HL-60/S4 (cell line): ENCODE measurements around the gene SEMA4C.

ENCODE experiments used
- in situ Hi-C: fragments of 300-500 bp; cut with MboI; formaldehyde crosslinking; loops from 2 replicates; pipeline ENCODE4 v1.14.3; 2022; ENCODE audit warnings: low sequenced_read_pairs

The SEMA4C gene

GRCh38 chr2:96881349-96882195 lies 11.7 kb upstream of the SEMA4C start:
- in situ Hi-C loops = no loop called here

- in situ Hi-C loops = no loop called here
These were observed 11.0 kb upstream of the SEMA4C start for GRCh38 chr2:96880891-96881273.

DNA sequence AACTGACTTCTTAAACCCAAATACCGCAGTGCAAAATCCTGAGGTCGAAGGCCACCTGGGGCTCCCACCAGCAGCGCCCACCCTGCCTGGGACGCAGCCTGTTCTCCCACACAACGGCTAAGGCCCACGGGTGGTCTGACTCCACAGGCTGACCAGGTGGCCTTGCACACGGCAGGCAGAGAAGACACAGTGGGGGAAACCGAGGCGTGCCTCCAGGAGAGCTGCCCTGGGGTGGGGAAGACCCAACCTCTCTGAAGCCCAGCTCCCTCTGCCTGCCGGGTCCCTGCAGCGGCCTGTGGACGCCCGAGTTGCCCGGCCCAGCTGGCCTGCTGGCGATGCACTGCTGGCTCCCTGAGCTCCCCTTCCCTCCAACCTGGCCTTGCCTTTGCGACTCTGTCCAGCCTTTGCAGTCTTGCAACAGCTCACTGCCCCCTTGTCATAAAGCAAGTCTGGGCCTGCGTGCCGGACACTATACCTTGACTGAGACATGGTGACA lies 9.7 kb upstream of the SEMA4C start:
- in situ Hi-C loops = no loop called here

DNA sequence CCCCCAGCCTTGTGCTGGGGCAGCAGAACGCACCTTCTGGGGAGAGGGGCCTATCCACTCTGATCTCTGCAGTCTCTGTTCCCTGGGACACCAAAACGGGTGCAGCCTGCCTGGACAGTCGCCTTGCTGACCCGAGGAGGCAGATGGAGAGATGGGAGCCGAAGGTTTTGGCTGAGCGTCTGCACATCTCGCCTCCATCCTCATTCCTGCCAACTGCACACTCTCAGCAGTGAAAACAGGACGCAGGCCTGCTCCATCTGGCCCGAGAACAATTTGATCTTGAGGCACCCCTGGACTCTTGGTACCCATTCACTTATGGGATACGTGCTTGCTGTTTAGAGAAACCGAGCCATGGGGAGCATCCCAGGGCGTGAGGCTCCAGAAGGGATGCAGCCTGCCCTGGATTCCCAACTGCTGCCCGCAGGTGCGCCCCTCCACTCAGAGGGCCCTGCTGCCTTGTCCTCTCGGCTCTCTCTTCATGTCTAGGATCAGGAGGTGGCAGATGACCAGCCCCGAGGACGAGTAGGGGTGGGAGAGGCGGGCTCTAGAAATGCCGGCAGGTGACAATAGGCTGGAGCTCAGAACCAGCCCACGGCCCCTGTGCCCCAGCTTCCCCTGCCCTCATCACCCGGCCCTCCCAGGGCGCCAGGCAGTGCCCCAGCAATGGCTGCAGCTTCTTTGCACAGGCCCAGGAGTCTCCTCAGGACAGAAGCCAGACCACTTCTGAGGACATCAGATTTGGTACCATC lies 9.1 kb upstream of the SEMA4C start:
- in situ Hi-C loops = no loop called here

DNA sequence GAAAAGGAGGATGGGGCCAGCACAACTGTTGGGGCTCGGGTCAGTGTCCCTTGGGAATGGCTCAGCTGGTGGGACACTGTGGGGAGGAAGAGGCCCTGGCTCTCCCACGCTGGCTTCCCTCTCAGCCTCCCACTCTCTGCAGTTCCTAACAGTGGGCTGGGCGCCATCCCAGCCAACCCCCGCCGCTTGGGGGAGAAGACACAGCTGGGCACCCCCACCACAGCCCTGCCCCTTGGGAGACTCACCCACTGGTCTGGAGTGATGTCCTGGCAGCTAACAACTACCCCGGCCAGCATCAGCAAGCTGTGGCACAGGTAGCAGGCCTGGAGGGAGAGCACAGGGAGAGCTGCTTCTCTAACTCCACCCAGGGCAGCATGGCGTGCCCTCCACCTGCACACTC lies 8.3 kb upstream of the SEMA4C start:
- in situ Hi-C loops = no loop called here

- in situ Hi-C loops = no loop called here
These were observed 7.8 kb upstream of the SEMA4C start for GRCh38 chr2:96877631-96878092.

DNA sequence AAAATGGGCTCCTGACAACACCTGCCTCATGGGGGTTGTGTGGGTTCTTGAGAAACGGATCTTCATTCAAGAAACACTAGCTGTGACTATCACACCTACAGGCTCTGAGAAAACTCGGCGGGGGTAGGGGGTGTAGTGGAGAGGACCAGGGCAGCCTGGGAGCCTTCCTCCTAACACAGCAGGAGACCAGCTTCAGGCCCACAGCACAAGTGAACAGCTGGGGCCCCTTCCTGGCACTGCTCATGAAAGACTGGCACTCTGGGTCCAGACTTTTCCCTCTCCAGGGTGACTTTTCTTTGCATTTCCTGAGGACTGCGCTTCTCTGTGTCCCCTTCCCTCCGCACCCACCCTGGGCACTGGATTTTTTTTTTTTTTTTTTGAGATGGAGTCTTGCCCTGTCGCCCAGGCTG lies 7.2 kb upstream of the SEMA4C start:
- in situ Hi-C loops = no loop called here

- in situ Hi-C loops = no loop called here
These were observed 6.6 kb upstream of the SEMA4C start for GRCh38 chr2:96876269-96877041.

GRCh38 chr2:96875498-96876268 lies 5.8 kb upstream of the SEMA4C start:
- in situ Hi-C loops = no loop called here

DNA sequence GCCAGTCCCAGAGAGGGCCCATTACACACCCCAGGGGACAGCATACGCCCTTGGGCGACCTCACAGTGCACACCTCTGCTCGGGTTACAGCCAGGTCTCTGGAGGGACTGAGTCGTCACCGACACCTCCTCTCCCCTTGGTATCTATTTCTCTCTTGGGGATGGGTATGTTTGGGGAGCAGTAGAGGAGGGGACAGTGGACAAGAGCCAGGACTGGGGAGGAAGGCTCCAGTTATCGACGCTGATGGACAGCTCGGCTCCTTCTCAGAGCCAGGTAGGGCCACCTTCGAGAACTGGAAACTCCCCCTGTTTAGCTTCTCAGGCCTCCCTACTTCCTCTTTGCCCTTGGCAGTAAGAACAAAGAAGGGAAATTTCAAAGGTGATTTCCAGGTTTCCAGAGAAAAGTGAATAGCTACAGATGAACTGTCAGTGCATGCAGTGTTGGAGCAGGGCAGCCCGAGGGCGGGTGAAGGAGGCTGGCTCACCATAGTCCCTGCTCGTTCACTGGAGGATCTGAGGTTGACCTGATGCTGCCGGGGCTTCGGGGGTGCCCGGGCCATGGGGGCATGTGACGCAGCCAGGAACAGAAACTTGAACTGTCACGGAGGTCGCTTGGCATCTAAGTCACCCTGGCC lies 4.4 kb upstream of the SEMA4C start:
- in situ Hi-C loops = loop anchor here (25.0 kb wide), 1 partner anchor 238 kb away; the partner anchor contains the start of gene ANKRD36

GRCh38 chr2:96873651-96874096 lies 3.8 kb upstream of the SEMA4C start:
- in situ Hi-C loops = loop anchor here (25.0 kb wide), 1 partner anchor 239 kb away; the partner anchor contains the start of gene ANKRD36

- in situ Hi-C loops = loop anchor here (25.0 kb wide), 1 partner anchor 240 kb away; the partner anchor contains the start of gene ANKRD36
These were observed 2.9 kb upstream of the SEMA4C start for GRCh38 chr2:96872591-96873349.

DNA sequence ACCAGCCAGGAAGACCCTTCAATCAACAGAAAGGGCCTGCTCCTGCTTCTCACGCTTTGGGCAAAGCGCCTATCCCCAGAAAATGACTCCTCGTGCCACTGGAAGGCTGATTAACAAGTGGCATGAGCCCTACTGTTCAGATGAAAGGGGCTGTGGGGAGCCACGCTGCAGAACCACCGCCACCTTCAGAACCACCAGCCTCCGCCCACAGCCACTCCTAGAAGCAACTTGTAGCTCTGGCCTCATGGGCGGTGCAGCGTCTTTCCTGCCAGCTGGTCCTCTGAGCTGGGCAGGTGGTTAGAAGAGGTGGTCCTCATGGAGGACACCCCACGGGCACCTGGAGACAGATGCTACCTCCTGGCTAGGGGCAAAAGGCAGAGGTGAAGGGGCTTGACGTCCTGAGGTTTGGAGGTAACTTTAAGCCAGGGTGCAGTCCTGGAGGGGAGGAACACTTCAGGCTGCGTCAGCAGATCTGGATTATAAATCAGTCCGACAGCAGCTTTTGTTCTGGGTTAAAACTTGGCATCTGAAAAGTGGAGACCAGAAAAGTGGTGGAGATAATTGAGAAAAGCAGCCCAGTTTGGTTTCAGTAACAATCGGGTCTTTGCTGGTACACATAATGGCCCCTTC lies 861 bp upstream of the SEMA4C start:
- in situ Hi-C loops = loop anchor here (25.0 kb wide), 1 partner anchor 242 kb away; the partner anchor contains the start of gene ANKRD36

GRCh38 chr2:96869281-96869821 lies 529 bp downstream of the SEMA4C start:
- in situ Hi-C loops = loop anchor here (25.0 kb wide), 1 partner anchor 243 kb away; the partner anchor contains the start of gene ANKRD36

DNA sequence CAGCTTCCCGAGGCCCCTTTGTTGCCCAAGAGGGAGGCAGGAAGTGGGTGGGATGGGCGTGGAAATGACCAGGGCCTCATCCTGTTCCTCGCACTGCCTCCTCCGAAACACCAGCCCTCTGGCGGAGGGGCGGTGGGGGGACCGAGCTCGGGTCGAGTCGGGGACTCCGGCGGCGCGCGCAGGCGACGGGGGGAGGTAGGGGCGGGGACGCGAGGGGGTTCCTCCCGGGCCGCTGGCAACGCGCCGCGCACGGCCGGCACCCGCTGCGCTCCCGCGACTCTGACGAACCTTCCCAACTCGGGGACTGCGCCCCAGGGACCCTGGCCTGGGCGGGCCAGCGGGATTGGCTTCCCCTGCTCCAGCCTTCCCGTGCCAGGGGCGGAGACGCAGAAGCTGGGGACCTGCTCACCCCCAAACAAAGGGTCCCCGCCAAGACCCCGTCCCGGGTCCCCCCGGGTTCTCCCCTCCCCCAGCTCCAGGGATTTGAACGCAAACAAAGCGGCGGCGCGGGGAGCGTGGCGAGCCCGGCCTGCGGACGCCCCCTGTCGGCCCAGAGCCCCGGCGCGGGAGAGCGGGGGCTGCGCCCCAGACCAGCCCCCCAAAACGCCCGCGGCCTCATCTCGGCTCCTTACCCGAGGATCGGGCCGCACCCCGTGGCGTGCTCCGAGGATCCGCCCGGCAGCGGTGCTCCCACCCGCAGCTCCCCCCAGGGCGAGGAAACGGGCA lies 1.2 kb downstream of the SEMA4C start:
- in situ Hi-C loops = loop anchor here (25.0 kb wide), 1 partner anchor 244 kb away; the partner anchor contains the start of gene ANKRD36

DNA sequence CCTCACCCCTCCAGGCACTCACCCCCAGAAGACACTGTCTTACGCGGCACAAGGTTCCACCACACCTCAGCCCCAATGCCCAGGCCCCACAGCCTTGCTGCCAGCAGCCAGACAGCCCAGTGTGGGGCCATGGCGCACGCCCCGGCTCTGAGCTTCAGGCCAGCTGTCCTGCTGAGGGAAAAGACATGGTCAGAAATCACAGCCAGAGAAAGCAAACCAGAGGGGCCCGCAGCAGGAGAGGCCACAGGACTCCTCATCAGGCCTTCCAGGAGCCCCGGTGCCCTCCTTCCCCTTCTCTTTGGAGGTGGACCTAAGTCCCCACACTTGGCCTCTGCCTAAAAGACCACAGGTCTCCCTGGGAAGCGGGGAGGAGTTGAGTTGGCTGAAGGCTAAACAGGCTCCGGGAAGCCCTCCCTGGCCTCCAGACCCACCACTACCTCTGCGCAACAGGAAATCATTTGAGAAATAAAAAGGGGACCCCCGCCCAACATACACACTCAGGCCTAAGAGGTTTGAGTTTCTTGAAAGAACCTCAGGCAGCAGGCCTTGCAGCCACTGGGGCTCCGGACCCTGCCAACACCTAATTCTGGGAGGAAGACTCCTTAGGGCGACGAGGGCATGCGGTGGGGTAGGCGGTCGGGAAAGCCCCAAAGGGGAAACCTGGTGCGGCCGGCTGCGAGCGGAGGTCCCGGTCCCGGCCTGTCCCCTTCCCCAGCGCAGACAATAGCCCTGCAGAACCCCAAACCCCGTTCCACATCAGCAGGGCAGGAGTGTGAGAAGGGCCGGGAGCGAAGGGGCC lies 1.9 kb downstream of the SEMA4C start:
- in situ Hi-C loops = loop anchor here (25.0 kb wide), 1 partner anchor 244 kb away; the partner anchor contains the start of gene ANKRD36
